PC-9 (cell line): ENCODE measurements around the gene PON3.

ENCODE experiments used
- CTCF ChIP-seq: fragments of 200-600 bp; sonication (generic); conservative IDR thresholded peaks from 2 replicates; pipeline ENCODE4 v1.6.1; 2017; ENCODE audit warnings: mixed run types, antibody characterized with exemption, mild to moderate bottlenecking, moderate library complexity
- EZH2 ChIP-seq: fragments of 200-600 bp; sonication (generic); IDR thresholded peaks from 2 replicates; pipeline ENCODE4 v1.8.0; 2017; ENCODE audit warnings: antibody characterized with exemption, low read depth

- no peak for TF ChIP-seq CTCF
- TF ChIP-seq EZH2, result no peak
Observed at GRCh38 chr7:95323410-95324129, 72.6 kb downstream of the PON3 start.
